Lower leg skin (tissue), 3 donors: ENCODE data around the gene ACVR1.

Experiments
- POLR2A ChIP-seq, 2 donors: fragments of 450-650 bp; IDR thresholded peaks; one replicate each; pipeline ENCODE4 v1.6.1; 2016 to 2017; ENCODE audit warnings: antibody characterized with exemption in 2 of 2, mild to moderate bottlenecking in 1 of 2, moderate library complexity in 1 of 2
- TF ChIP-seq, protein P1 (sequence below), 3 donors: fragments of 450-650 bp; IDR thresholded peaks; one replicate each; pipeline ENCODE4 v1.5.1; 2016; ENCODE audit warnings: antibody characterized with exemption in 3 of 3, mild to moderate bottlenecking in 3 of 3, moderate library complexity in 2 of 3

DNA sequence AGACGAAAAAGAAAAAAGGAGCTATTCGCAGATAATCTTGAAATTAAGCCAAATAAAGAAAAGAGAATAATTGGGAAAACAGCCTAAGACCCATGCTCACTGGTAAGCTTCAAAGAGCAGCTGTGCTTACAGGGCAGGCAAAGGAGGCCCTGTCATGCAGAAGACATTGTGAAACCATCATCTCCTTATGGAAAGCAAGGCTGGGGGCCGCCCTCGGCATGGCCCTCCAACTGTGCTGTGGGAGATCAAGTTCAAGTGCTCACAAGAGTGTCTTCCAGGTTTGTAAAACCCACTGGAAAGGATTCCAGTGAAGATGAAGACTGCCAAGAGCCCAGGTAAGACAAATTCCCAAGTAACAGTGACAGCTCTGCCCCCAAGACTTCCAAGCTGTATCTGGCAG is 32.2 kb downstream of the ACVR1 start:
- TF ChIP-seq, protein P1, sequence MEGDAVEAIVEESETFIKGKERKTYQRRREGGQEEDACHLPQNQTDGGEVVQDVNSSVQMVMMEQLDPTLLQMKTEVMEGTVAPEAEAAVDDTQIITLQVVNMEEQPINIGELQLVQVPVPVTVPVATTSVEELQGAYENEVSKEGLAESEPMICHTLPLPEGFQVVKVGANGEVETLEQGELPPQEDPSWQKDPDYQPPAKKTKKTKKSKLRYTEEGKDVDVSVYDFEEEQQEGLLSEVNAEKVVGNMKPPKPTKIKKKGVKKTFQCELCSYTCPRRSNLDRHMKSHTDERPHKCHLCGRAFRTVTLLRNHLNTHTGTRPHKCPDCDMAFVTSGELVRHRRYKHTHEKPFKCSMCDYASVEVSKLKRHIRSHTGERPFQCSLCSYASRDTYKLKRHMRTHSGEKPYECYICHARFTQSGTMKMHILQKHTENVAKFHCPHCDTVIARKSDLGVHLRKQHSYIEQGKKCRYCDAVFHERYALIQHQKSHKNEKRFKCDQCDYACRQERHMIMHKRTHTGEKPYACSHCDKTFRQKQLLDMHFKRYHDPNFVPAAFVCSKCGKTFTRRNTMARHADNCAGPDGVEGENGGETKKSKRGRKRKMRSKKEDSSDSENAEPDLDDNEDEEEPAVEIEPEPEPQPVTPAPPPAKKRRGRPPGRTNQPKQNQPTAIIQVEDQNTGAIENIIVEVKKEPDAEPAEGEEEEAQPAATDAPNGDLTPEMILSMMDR (IDR thresholded peaks at IDR 0.05) = no peak
- no peak for TF ChIP-seq POLR2A (IDR thresholded peaks at IDR 0.05)
